Liver (tissue), 3 donors: ENCODE results near the gene DNM3.

Source experiments
- EGR1 ChIP-seq, 2 donors: IDR thresholded peaks; 2 replicates each; pipeline ENCODE4 v1.6.1; 2016 to 2018; ENCODE audit warnings: antibody characterized with exemption in 2 of 2, low read depth in 2 of 2
- TF ChIP-seq, protein P1 (sequence below): fragments of 150-350 bp; IDR thresholded peaks from 2 replicates; pipeline ENCODE4 v1.5.1; 2017; ENCODE audit warnings: improper control_type of control experiment, low read depth, low read length; ENCODE audit not compliant: missing input control
- donor health status: healthy.
- donor health status: healthy.

- TF ChIP-seq, protein P1, sequence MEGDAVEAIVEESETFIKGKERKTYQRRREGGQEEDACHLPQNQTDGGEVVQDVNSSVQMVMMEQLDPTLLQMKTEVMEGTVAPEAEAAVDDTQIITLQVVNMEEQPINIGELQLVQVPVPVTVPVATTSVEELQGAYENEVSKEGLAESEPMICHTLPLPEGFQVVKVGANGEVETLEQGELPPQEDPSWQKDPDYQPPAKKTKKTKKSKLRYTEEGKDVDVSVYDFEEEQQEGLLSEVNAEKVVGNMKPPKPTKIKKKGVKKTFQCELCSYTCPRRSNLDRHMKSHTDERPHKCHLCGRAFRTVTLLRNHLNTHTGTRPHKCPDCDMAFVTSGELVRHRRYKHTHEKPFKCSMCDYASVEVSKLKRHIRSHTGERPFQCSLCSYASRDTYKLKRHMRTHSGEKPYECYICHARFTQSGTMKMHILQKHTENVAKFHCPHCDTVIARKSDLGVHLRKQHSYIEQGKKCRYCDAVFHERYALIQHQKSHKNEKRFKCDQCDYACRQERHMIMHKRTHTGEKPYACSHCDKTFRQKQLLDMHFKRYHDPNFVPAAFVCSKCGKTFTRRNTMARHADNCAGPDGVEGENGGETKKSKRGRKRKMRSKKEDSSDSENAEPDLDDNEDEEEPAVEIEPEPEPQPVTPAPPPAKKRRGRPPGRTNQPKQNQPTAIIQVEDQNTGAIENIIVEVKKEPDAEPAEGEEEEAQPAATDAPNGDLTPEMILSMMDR, result no peak
- no peak for TF ChIP-seq EGR1 (IDR thresholded peaks at IDR 0.05; ENCODE audit: low read depth in 2 of 2)
Observed at GRCh38 chr1:172339842-172340241, 498.5 kb downstream of the DNM3 start.
